Esophagus mucosa (tissue), 1 donor: ENCODE measurements around the gene ANO2. TPM values are rescaled to one million over a fixed set of nuclear protein-coding genes. Genes with fewer than 3 reads are reported as not detected.
A peak's percentile ranks its signal among the peaks of the same experiment; 100 is the strongest.
"Not testable (repeated sequence)": the region's sequence is repeated elsewhere in the genome, so short reads cannot be mapped to it uniquely, and the experiment has no call there.

Source experiments
- ATAC-seq: fragments of 200-7000 bp; cut with Tn5 transposase; one replicate; pipeline ENCODE4 v1.9.1; 2020
- total RNA-seq: library from RNA; stranded (reverse); gene quantifications from one replicate; pipeline ENCODE4 v1.2.4, GENCODE V29; 2023
- donor health status: DM: yes; HTN: yes; CAD: no.

The ANO2 gene
- total RNA-seq, 1 donor from 2014 or later = 2.0 TPM

- ATAC-seq = not testable (repeated sequence)
Observed at GRCh38 chr12:5658339-5658941, 286.6 kb downstream of the ANO2 start.

DNA sequence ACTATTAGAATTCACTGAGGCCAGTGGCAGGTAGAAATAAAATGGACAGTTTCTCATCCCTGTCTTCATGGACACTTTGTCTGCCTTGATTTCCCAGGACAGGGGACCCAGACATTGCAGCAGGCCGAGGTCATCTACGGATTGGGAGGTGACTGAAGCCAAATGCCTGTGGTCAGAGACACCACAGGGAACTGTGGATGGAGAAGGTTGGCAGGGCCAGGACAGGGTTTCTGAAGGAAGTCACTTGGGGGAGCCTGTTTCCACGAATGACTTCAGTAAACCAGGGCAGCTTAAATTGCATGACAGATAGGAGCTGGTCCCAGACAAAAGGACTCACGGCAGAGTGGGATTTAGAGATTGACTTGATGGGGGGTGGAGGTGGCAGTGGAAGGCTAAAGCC lies 288.2 kb downstream of the ANO2 start:
- no peak for ATAC-seq

- ATAC-seq = no peak
Observed at GRCh38 chr12:5655120-5655519, 289.9 kb downstream of the ANO2 start.

GRCh38 chr12:5654019-5654418 lies 291.0 kb downstream of the ANO2 start:
- no peak for ATAC-seq

- ATAC-seq = no peak
Observed at GRCh38 chr12:5650829-5651461, 294.1 kb downstream of the ANO2 start.

- no peak for ATAC-seq
Observed at GRCh38 chr12:5650281-5650680, 294.8 kb downstream of the ANO2 start.

DNA sequence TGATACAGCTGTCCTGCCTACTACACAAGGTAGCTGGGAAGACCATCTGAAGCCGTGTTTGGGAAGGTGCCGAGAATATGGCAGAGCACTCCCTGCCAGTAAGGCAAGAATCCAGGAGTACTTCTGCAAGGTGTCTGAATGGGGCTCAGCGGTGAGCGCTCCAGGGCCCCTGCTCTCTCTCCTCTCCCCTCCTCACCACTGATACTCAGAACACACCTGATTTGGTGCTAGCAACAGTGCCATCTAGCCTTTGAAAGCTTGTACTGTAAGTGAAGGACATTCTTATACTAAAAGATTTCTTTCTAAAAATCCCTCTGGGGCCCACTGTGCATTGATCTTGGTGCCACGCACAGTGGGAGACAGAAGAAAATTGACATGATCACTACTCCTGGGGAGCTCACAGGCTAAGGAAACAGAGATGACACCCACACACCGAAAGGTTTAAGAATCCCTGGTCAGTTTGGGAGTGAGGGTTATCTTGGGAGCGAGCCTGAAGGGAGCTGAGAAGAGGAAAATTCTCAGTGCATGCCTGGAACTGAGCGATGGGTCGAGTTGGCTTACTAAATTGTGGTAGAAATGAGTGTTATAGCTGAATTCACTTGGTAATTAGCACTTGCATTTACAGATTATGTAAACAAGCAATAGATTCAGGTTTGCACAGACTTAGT lies 296.2 kb downstream of the ANO2 start:
- peak; percentile 31 for ATAC-seq

DNA sequence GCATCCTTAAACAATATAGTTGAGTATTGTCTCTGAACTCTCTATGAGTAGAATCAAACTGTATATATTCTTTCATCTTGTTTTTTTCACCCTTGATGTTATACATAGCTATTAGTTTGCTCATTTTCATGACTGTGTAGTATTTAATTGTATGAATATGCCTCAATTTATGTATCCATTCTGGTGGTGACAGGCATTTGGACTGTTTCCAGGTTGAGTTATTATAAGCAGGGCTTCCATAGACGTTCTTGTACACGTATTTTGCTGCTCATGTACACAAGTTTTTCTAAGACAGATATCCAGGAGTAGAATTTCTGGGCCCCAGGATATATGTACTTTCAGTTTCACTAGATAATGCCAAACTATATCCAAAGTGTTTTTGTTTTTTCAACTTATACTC lies 301.8 kb downstream of the ANO2 start:
- ATAC-seq = no peak

DNA sequence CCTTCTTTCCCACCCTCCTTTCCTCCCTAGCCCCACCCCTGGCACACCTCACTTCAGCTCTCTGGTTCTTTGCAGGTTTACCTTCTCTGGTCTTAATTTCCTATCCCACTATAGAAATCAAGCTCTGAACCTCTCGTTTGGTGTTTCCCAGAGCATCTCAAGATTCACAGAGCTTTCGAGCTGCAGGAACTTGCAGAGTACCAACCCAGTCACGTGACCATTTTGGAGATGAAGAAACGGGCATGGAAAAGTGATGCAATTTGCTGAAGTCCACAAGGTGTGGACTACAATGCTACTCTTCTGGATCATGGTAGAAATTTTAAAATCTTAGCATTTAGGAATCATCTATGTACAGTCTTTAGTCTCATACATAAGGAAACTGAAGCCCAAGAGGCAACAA lies 307.4 kb downstream of the ANO2 start:
- no peak for ATAC-seq

DNA sequence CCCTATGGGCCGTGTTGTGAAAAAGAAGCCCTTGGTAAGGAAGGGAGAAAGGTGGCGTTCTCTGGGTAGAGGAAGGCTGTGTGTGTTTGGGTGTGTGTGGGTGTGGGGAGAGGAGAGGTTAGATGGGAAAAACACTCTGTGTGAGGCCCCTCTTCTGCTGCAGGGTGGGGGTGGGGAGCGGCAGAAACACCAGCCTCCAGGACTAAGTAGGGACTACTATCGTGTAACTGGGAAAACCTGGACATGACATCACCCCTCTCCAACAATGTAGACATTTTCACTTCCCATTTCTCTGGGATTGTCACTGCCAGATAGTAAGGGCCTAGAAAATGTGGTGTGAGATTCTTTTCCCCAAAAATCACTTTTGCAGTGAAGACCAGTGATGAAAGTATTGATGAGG lies 308.2 kb downstream of the ANO2 start:
- no peak for ATAC-seq

DNA sequence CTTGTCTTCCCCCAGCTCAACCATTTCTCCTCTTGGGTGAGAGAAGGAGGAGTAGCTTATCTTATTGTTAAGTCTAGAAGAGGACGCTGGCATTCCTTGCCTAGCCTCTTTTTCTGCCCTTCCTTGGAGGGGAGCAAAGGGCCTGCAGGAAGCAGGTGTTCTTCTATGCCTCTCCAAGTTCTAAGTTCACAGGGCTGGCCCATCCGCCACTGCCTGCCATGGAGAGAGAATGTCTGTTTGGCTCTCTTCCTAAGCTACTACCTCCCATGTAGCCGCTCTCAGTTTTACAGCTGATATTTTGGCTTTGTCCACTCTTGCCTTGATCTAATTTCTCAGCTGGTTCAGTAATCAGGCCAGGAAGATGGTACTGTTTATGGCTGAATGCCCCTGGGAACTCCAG lies 312.0 kb downstream of the ANO2 start:
- ATAC-seq = no peak

DNA sequence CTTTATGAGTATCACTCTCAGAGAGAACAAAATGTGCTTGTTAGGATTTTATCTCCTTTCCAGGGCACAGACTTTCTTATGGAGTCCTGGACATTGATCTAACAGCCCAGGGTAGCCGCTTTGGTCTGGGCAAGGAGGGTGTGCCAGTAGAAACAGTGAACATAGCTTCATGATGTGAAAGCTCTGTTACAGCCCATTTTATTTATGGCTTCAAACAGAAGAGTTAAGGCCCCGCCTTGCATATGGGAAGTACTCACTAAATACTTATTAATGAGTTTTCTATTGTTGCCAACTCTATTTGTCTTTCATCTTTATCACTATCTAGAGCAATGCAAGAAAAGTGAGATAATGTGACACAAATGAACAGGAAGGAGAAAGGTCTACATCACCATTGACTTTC lies 312.6 kb downstream of the ANO2 start:
- no peak for ATAC-seq

- no peak for ATAC-seq
Observed at GRCh38 chr12:5631497-5631896, 313.6 kb downstream of the ANO2 start.

- no peak for ATAC-seq
Observed at GRCh38 chr12:5630726-5631125, 314.3 kb downstream of the ANO2 start.

DNA sequence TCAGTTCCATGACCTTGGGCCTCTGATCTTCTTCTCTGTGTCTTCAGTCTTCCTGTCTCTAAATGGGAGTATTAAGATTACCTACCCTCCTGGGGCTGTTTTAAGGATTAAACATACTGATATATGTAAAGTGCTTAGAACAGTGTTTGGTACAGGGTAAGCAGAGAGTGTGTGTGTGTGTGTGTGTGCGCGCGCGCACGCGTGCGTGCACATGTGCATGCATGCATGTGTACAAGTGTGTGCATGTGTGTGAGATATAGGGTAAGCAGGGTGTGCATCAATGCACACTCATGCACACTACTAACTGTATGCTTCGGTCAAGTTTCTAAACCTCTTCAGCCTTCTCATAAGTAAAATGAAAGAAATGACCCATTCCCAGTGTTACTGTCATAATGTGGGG lies 316.6 kb downstream of the ANO2 start:
- no peak for ATAC-seq

- no peak for ATAC-seq
Observed at GRCh38 chr12:5627053-5627630, 317.9 kb downstream of the ANO2 start.

DNA sequence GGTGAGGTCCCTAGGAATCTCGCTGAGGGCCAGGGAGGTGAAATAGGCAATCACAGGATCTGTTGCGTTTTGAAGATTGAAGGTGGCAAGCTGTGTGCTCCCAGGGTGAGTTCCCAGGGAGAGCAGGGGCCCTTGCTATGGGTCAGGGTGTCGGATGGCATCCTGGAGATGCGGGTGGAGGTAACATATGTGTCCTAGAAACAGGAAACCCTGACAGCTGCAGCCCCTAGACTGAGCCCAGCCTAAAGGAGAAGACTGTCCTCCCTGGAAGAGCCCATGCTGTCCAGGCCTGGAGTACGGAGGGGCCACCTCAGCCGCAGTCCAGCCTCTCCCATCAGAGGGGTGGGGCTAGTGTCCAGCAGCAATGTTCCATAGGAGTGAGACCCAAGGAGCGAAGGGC lies 318.9 kb downstream of the ANO2 start:
- no peak for ATAC-seq

- no peak for ATAC-seq
Observed at GRCh38 chr12:5624486-5625272, 320.4 kb downstream of the ANO2 start.

DNA sequence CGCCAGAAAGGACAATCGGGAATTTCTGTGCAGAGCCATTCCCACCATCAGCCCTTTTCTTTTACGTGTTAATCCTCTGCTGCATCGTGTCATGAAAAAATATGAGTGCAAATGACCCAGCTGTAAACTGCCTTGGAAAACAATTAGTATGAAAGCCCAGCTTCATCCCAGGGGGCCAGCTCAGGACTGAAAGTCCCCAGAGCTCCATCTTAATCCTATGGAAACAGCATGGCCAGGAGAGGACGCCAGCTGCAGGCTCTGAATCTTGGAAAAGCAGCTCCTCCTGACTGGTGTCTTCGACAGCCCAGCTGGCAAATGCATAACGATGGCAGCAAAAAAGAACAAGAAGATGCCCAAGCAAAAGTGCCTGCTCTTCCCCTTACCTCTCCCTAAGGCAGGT lies 321.6 kb downstream of the ANO2 start:
- no peak for ATAC-seq

DNA sequence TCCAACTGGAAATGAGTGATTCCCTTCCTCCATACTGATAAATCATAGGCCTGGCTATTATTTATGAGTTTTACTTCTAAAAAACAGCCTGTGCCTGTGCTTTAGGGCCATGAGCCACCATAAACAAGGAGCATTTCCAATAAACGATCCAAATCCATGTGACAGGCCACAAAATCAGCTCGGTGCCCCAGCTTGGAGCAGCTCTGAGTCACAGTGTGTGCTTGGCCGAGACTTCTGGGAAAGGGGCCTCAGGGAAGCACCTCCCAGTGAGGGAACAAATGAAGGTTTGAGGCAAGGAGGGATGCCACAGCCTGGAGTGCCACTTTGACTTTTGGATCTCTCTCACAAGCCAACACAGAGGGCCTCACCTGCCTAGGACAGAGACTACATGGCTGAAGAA lies 322.8 kb downstream of the ANO2 start:
- ATAC-seq = no peak

DNA sequence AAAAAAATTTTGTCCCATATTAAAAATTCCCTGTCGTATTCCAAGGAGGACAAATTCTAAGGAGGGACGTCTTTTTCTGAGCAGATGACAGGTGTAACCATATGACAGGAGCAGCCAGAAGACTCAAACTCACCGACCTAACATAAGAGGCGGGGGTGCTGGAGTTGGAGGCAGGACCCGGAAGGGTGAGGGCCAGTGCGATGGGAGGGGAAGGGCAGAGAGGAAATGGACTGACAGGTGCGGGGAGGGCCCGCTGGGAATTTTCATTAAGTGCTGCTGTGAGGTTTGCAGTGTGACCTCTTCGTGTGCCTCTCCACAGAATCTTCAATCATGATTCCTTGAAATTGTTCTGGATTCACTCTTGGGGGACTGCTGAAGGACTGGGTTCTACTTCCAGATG lies 323.7 kb downstream of the ANO2 start:
- ATAC-seq = no peak

DNA sequence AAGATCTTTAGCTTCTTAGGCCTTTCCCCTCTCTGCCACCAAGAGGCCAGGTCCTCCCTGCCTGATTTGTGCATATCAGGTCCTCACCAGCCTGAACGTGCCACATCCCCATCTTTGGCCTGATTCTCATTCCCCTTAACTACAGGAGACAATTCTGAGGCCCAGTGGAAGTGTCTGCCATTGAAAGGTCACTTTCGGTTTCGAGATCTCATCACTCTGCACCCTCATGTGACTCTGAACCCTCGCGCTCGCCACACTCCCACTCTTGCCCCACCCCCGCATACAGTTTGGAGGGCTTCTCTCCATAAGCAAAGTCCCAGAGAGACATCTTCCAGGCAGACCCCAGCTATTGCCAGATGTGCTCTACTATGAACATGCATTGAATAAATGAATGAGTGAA lies 324.2 kb downstream of the ANO2 start:
- no peak for ATAC-seq

DNA sequence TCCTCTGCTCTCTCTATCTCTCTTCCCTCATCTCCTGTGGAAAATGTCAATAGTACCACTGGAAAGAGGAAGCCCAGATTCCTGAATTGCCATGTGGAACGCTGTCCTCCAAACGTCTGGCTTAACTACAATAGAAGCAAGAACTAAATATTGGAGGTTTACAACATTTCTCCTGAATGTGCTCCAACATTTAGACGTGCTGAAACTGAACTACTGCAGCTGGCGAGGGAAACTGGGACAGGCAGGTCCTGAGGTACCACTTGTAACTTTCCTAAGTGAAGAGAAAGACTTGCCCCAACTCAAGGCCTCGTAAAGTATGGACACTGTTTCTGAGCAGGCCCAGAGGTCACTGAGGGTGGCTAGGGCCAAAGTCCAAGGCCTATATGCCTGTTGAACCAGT lies 325.4 kb downstream of the ANO2 start:
- ATAC-seq = no peak
